C1 segment of cervical spinal cord (tissue), 14 donors: Measurements from ENCODE around the gene ITM2C.

Source experiments
- DNase-seq, 14 donors: peaks; one replicate each; lab custom pipeline; 2025; lab: John Stamatoyannopoulos, UW

The ITM2C gene

GRCh38 chr2:230906471-230907230, 41.9 kb downstream of the ITM2C start:
- no peak for DNase-seq

- DNase-seq = no peak
These were observed 42.8 kb downstream of the ITM2C start for GRCh38 chr2:230907361-230908091.

DNA sequence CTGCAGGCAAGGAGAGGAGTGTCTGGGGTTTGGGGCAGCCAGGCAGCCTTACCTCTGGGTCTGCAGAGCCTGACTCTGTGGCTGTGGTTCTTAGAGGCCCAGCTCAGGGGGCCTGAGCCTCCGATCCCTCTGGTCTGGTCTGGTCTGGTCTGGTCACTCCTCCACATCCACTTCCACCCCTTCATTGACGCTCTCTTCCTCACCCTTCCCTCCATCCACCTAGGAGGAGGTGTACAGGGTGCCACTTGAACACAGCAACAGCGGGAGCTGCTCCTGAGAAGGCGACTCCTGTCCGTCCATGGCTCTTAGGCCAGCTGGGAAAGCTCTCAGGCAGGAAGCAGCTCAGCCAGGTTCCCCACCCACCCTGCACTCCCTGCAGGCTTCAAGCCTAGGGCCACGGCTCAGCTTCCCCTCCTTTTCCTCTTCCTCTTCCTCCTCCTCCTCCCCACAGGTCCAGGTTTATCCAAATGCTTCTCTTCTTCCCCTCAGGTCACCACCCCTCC, 43.4 kb downstream of the ITM2C start:
- no peak for DNase-seq

DNA sequence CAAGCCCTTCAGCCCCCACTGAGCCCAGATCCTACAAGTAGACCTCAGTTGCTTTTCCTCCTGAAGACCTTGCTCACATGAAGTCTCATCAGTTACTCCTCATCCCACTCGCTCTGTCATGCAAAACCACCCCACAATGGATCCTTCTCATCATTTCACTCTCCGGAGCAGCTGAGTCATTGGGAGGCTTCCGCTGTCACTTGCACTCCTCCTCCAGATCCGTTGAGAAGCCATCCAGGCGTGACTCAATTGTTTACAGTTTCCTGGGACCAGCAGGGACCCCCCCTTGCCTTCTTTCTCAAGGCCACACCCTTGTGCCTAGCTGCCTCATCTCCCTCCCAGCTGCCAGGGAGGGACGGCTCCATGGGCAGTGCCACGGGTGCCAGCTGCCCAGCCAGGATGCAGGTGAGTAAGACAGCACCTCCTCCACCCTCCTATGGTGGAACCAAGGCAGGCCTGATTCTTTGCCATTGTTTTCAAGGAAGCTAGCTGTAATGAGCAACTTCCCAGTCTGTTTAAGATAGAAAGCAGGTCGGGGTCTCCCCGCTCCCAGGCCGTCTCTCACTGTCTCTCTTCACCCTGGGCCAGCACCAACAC, 44.0 kb downstream of the ITM2C start:
- DNase-seq = no peak

DNA sequence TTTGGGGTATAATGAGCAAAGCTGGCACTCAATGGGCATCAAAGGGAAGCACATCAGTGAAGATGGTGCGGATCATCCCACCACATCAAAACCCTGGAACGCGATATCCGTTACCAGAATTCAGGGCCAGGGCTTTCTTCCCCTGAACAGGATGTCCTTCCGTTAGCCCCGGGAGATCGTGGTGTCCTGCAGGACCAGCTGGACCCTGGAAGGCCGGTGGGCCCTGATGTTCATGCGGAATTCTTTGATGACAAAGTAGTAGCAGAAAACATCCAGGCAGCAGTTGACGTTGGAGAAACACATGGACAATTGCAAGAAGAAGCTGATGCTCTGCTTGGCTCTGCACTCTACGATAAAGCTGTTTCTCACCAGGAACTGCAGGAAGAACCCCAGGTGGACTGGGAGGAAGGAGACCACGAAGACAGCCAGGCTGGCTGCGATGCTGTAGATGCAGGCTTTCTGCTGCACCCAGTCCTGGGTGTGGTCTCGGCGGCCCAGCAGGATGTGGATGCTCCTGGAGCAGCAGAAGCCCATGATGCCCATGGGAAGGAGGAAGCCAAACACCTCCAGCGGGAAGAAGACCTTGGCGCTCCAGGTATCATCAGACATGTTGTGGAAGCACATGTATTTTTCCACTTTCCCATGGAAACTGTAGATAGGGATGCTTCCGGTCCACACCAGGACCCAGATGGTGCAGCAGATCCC, 45.3 kb downstream of the ITM2C start:
- DNase-seq = no peak

DNA sequence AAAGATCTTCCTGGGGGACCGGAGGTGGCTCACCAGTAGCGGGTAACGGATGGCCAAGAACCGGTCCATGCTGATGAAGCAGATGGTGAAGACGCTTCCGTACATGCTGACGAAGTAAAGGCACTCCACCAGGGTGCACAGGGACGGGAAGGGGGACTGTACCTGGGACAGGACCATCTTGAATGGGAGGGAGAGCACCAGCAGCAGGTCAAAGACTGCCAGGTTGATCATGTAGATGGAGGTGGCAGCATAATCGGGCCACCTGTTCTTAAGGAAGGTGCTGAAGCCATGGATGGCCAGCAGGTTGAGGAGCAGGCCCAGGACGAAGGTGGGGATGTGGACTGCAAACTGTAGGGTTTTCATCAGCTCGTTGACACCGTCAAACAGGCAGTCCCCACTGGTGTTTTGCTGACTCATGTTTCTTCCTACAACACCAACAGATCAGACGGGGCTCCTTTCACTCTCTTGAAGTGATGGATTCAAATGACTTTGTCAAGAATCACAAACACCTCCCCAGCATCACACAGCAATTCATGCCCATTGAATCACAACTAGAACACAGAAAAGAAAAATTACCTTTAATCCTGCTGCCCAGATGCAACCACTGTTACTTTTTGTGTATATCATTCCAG, 45.9 kb downstream of the ITM2C start:
- DNase-seq = no peak

DNA sequence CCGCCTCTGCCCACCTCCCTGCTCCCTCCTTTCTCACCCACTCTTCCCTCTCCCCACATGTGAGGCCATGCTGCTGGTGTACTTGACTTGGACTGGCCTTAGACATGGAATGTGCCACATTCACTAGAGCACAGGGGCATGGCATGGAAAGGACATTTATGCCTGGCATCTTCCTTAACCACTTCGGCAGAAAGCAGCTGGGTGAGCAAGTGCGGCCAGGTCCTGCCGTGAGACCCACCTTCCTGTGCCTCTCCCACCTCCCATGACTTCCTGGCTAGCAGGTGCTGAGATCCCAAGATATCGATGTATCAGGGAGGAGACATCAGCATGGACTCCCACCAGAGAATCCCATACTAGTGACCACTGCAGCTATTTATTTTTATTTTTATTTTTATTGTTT, 47.3 kb downstream of the ITM2C start:
- no peak for DNase-seq

- no peak for DNase-seq
These were observed 48.0 kb downstream of the ITM2C start for GRCh38 chr2:230912724-230913123.

- peak in 1 of 14 donors; percentile 9 for DNase-seq
These were observed 48.8 kb downstream of the ITM2C start for GRCh38 chr2:230913406-230914143.

DNA sequence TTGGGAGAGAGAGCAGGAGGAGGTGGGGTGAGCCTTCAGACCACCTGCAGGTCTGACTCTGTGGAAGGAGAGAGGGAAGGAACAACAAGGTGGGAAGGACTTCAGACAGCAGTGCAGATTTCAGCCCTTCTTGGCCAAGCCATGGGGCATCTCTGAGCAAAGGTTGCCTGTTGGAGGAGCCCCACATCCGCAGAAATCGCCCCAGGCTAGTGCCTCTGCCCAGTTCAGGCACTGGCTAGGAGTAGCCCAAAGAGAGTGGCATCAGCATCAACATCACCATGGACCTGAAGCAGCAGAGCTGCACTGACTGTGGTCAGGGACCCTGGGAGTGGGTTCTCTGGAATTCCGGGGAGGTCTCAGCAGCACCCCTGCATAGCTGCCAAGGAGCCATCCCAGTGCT, 50.1 kb downstream of the ITM2C start:
- DNase-seq = no peak

DNA sequence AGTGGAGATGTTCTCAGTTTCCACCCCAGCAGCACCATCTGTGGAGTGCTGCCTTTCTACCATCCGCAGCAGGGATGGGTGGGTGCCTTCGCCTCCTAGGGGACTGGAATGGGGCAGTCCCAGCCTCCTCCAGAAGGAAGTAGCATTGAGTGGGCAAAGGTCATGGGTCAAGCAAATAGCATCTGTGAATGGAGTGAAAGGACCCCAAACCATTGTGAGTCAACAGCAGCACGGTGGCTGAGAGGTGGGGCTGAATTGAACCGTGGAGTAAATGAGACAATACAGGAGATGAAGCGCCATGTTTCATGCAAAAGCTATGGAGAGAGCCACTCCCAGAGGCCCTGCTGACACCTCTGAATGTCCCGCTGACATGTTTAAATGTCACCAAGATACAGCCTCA, 50.6 kb downstream of the ITM2C start:
- DNase-seq = no peak

- no peak for DNase-seq
These were observed 51.5 kb downstream of the ITM2C start for GRCh38 chr2:230916218-230916617.

DNA sequence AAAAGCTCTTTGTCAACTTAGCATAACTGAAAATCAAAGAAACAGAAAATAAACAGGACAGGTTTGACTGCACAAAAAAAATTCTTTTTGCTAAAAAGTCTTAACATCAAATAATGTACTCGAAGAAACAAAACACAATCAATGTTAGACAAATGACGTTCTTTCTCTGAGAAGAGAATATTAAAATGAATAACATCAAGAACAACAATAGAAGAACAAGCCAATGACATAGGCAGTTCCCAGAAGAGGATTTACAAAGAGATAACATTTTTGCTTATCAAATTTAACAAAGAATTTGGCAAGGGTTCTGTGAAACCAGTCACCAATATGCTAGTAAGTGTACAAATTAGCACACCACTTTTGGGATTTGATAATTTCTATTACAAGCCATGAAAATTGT, 54.5 kb downstream of the ITM2C start:
- no peak for DNase-seq

DNA sequence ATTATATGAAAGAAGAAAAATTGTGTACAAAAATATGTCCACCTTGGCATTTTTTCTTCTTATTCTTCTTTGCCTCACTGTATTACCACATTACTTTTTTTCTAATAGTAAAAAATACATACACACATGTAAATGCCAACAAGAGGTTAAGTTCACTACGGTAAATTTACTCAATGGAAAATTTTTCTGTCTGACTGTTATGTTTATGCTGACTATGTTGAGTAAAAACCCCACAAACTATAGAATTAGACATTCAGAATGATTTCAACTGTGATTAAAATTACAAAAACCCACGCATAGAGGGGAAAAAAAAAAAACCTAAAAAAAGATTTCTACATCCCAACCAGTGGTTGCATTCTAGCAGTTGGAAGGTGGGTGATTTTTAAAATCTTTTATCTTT, 54.9 kb downstream of the ITM2C start:
- DNase-seq = no peak

- no peak for DNase-seq
These were observed 55.4 kb downstream of the ITM2C start for GRCh38 chr2:230920167-230920566.

DNA sequence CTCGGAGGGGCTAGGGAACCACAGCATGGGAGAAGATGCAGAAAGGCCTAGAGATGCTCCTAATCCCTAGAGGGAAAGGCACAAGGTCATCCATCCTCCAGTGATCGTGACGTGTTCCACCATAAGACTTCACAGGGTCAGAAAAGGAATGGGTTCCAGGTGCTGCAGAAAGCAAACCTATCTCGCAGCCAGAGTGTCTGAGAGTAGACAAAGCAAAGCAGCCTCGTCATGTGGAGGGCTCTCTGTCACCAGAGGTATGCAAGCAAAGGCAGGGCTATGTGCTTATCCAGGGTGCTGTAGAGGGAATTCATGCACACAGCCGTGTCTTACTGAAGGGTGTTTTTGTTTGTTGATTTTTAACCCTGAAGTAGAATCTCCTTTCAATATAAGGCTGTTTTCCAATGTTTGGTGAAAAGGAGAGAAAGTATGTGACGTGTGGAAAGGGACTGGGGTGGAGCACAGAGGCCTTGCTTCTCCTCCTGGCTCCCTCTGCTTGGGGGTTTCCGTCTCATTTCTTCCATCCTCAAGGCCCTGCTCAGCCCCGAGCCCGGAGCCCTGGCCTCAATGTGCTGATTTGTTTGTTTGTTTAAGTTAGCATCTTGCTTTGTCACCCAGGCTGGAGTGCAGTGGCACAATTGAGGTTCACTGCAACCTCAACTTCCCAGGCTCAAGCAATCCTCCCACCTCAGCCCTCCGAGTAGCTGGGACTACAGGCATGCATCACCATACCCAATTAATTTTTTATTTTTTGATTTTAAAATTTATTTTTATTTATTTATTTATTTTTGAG, 57.3 kb downstream of the ITM2C start:
- DNase-seq = no peak

- DNase-seq = no peak
These were observed 58.4 kb downstream of the ITM2C start for GRCh38 chr2:230922951-230923717.

- DNase-seq = no peak
These were observed 59.3 kb downstream of the ITM2C start for GRCh38 chr2:230924092-230924469.
